Suppressor macrophage treated with lipopolysaccharide for 4 hours (primary cell): ENCODE results near the gene PCID2.
A peak's percentile ranks its signal among the peaks of the same experiment; 100 is the strongest.
"Not testable (repeated sequence)": the region's sequence is repeated elsewhere in the genome, so short reads cannot be mapped to it uniquely, and the experiment has no call there.

Experiments
- DNase-seq: peaks from one replicate; pipeline ENCODE4 v3.0.0-alpha.2; 2020

The PCID2 gene

DNA sequence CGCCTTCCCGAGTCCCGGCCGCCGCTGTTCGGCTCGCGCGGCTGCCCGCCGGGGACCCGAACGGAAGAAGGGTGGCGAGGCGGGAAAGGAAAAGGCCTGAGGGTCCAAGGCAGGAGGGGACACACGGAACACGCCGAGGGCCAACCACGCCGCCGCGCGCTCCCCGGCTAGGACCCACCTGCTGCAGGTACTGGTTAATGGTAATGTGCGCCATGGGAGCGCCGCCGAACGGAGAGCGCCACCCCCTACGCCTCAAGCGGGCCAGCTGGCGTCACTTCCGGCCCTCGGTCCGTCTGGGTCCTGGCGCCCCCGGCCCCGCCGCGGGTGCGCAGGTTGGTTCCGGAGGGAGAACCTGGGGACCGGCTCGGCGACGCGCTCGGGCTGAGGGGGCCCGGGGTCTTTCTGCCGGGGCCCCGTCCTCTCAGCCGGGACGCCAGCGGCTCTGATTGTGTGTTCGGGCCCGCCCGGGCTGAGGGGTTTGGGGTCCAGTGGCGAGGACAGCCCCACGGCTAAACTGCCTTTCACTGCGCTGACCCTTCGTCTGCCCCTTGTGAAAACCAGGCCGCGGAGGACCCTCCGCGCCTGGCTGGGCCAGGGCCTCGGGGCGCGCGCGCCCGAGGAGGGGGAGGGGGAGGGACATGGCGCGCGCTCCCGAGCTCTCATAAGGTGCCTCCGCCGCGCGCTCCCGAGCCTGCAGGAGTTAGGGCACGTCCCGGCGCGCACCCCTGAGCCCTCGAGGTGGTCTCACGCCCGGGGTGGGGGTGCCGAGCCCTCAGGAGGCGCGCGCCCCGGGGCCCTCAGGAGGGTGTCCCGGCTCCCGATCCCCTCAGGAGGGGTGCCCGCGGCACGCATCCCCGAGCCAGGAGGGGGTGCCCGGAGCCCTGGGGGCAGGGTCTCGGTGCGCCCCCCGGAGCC is at the start of gene PCID2:
TSS of gene PCID2 (minus strand) at position 249 of the 915 bp plus-strand sequence. CDS start at position 214, 35 bp downstream.
- DNase-seq = peak; percentile 93

GRCh38 chr13:113257908-113258307 is 49.4 kb upstream of the PCID2 start:
- not testable (repeated sequence) for DNase-seq

DNA sequence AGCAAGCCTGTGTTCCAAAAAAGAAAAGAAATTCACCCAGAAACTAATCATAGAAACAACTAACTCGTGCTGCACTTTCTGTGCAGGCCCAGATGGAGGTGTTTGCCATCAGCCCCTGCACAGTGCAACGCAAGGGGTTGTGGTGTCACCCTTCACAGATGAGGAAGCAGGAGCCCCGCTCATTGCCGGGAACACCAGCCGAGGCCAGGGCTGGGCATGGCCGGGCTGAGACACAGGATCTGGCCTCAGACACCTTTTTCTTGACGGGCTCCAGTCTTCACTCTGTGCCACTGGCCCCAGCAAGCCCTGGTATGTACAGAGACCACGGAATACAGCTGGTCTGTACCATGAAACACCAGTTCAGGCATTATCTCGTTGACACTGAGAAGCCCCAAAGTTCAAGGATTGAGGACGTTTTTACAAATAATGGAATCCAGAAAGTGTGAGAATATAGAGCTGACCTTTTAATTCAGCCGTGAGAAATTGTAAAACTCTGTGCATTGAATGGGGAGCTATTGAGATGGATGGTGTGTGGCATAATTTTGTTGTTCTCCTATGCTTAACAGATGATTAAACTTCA is 44.1 kb upstream of the PCID2 start:
- no peak for DNase-seq

DNA sequence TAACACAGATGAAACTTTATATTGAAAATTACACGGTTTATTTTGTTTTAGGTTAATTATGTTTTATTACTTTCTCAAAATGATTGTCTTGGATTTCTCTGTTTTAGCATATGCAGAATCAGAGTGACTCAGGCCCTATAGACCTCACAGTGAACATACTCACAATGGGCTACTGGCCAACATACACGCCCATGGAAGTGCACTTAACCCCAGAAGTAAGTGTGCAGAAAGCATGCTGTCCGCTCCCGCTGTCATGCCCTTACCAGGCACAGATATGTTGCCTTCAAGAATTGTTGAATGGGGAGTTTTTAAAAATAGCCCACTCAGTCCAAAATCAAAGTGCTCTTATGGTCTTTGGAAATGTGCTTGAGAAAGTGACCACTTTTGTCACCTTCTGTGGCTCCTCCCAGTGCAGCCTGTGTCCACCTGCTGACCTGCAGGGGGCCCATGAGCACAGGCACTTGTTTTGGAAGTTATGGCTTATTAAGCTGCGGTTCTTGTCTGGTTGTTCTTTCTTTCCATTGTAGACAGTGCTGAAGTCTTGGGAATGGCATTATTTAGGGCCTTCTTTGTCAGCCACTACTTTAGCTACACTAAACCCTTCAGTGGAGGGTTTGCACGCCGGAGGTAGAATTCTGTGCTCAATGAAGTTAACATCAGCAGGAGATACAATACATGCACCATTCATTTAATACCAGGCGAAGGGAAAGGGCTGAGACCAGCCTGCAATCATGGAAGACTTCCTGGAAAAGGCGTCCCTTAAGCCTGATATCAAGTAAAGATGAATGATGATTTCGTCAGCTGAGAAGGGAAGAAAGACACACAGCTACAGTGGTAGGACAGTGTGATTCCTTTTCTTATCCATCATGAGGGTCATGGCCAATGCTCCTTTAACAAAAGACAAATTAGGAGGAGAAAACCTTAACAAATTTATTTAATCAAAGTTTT is 37.7 kb upstream of the PCID2 start:
- peak; percentile 12 for DNase-seq

GRCh38 chr13:113243847-113244246 is 35.4 kb upstream of the PCID2 start:
- DNase-seq = no peak

DNA sequence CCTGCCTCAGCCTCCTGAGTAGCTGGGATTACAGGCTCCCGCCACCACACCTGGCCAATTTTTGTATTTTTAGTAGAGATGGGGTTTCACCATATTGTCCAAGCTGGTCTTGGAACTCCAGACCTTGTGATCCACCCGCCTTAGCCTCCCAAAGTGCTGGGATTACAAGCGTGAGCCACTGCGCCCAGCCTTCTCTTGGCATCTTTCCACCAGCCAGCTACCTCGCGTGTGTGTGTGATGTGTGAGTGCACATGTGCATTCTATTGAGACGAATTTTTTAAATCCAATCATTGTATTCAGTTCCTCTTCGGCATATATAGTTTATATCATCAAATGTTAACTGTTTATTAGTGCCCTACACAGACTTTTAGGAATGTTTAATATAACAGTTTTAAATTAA is 33.2 kb upstream of the PCID2 start:
- DNase-seq = not testable (repeated sequence)

- no peak for DNase-seq
Measured at GRCh38 chr13:113239986-113240385, 31.5 kb upstream of the PCID2 start.

DNA sequence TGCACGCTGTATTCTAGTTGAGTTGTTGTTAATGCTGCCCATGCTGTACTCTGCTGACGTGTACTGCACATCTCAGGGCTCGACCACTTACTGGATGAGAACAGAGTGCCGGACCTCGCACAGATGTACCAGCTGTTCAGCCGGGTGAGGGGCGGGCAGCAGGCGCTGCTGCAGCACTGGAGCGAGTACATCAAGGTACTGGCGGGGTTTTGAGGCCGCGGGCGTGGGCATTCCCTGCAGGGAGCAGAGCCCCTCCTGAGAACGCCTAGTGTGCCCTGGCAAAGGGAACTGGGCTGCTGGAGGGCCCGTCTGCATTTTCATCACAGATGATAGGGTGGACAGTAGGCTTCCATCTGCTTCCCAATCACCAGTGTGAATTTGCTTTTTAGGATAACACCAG is 30.9 kb upstream of the PCID2 start:
- no peak for DNase-seq

- DNase-seq = no peak
Measured at GRCh38 chr13:113238536-113238935, 30.1 kb upstream of the PCID2 start.

DNA sequence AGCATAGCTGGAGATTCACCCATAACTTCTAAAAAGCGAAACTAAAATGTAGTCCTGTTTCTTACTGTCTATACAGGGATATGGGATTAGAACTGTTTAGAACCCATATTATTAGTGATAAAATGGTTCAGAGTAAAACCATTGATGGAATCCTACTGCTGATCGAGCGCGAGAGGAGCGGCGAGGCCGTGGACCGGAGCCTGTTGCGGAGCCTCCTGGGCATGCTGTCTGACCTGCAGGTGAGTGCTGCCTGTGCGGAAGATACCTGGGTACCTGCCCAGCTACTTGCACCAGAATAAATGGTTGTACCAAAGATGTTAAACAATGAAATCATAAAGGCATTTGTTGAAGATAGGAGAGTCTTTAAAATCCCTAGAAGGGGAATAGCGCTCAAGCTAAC is 24.6 kb upstream of the PCID2 start:
- DNase-seq = no peak

GRCh38 chr13:113232208-113233003 is 23.9 kb upstream of the PCID2 start:
- DNase-seq = no peak

DNA sequence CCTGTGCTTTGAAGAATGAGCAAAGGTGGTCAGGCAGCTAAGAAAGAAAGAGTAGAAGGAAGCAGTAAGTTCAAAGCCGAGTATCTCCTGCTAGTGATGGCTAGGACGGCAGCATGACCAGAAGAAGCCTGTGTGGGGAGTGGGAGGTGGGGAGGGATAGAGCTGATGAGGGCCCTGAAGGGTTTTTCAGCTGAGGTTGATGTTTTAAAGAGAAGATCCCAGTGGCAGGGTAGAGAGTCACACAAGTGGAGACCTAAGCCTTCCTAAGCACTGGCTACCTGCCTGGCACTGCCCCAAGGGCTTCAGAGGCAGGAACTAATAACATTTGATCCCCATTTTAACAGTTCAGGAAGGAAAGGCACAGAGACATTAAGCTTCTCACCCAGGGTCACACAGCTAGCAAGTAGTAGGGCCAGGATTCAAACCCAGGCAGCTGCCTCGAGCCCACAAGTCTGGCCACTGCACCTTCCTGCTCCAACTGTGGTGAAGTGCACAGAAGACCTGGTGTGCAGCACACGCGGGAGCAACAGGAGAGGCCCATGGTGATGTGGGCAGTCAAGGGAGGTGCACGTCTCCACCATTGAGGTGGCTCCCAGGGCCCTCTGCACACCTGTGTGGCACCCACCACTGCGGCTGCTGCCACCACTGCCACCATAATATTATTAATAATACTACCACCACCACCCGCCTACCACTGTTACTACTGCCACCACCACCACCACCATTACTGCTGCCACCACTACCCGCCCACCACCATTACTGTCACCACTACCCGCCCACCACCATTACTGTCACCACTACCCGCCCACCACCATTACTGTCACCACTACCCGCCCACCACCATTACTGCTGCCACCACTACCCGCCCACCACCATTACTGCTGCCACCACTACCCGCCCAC is 23.1 kb upstream of the PCID2 start:
- no peak for DNase-seq

GRCh38 chr13:113229791-113230190 is 21.3 kb upstream of the PCID2 start:
- no peak for DNase-seq

DNA sequence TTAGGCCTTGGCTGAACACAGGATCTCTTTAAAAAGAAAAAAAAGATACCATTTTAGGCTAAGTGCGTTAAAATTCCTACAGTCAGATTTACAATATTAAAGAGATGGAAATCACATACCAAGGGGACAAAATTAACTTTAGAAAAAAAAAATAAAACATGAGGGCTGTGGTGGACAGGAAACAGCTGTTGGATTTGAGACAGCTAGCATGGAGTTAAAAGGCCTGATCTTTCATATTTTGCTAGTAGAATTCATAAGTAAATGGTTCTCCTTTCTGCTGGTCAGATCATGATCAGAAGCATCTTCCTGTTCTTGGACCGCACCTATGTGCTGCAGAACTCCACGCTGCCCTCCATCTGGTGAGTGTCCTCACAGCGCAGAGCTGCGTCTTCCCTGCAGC is 20.7 kb upstream of the PCID2 start:
- no peak for DNase-seq

DNA sequence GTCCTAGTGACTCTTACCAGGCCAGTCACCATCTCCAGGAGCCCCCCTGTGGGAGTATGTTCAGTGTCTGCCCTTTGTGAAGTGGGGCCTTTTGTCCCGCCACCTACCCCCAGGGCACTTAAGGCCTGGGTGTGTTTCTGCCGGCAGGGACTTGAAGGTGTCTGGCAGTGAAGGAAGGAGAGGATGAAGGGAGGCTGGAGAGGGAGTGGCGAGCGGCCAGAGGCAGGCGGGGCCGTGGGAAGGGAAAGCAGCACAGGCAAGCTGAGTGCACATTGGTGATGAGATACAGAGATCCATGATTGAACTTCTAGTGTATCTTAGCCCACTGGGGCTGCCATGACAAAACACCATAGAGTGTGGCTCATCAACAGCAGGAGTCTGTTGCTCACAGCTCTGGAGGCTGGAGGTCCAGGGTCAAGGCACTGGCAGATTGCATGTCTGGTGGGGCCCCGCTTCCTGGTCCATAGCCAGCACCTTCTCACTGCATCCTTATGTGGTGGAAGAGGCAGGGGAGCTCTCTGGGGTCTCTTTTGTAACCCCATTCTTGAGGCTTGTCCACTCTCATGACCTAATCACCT is 18.5 kb upstream of the PCID2 start:
- no peak for DNase-seq

- no peak for DNase-seq
Measured at GRCh38 chr13:113225515-113225914, 17.0 kb upstream of the PCID2 start.

DNA sequence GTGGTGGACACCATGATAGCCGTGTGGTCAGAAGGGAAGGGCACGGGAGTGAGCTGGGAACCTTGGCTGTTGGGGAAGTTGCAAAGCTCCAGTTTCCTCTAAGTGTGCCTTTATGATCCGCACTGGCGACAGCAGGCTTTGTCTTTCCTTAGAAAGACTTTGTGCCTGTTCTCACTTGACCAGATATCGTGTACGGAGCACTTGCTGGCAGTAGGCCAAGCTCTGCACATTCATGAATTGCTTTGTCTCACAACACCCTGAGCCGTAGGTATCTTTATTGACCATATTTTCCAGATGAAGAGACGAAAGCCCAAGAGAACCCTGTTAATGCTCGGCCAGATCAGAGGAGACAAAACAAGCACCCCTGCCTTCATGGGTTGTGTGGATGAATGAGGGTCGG is 16.0 kb upstream of the PCID2 start:
- no peak for DNase-seq

DNA sequence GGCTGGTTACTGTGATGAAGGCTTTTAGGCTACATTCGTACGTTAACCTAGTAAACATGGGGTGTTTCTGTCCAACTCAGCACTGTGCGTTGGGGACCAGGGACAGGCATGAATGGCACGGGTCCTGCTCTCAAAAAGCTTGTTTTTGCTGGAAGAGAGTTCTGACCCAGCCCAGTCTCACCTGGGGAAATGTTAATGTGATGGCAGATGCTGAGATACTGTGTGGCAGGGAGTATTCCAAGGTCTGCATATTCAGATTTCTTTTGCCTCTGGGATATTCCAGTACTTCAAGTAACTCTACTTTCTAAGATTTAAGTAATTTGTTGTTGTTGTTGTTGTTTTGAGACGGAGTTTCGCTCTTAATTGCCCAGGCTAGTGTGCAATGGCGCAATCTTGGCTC is 14.6 kb upstream of the PCID2 start:
- DNase-seq = no peak

DNA sequence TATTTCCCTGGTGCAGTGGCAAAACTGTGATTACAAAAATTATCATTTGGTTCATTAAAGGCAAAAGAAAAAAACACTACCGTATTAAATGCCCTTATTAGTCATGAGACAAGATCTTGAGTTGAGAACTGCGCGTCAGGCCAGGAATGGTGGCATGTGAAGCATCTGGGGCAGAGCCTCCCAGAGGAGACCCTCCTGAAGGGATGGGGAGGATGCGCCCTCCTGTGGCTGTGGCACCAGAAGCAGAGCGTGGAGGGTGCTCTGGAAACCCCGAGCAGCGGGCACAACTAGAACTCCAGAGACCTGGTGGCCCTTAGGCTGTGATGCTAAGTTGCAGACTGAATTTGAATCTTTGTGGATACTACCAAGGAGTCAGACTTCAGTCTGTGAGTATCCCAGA is 12.4 kb upstream of the PCID2 start:
- DNase-seq = no peak

DNA sequence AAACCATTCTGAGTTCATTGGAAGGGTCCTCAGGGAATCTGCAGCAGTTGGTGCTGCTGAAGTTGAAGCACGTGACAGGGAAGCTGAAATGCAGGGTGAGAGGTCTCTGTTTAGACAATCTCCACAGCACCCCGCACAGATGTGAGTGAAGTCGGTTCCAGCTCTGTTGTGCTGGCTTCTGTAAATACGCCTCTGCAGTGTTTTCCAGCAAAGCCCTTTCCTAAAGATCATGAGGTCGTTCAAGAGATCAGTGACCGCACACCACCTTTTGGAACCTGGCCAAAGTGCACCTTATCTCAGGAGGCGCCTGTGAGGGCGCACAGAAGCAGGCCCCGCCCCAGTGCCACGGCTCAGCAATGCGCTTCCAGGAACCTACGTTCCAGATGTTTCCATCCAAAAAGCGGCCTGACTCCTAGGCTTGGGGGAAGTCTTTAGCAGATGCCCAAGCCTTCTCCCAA is 11.7 kb upstream of the PCID2 start:
- DNase-seq = no peak
